HT-29 (cell line): ENCODE results near the gene NPAS4. TPM values are rescaled to one million over a fixed set of nuclear protein-coding genes. Genes with fewer than 3 reads are reported as not detected.

Experiments used
- small RNA-seq: library from RNA; depleted of rRNA; stranded (forward); fragments of <200 nt; gene quantifications from one replicate; pipeline ENCODE3, GENCODE V24; 2014
- total RNA-seq: library from RNA; depleted of rRNA; stranded (reverse); fragments of >200 nt; shearing (Covaris generic); gene quantifications from 2 replicates; pipeline ENCODE4 v1.2.3, GENCODE V29; 2014; rRNA removed

The NPAS4 gene
- total RNA-seq, 1 experiment from 2014 or later: not detected

Small RNA genes within 50 kb of the gene (small RNA-seq; reads per million reads assigned to genes)
- gene RF00017: not detected
- gene RF00416: not detected
- not detected for gene RNU1-84P

Other genes with a start within 250 kb of the NPAS4 start
- gene KLC2, start 163.3 kb upstream of the NPAS4 start, total RNA-seq: 14.4 and 17.8 TPM in 2 replicates
- 357 and 380 TPM in 2 replicates for gene RAB1B, start 152.4 kb upstream of the NPAS4 start, total RNA-seq
- 0.21 and 0.99 TPM in 2 replicates for gene CNIH2, start 142.9 kb upstream of the NPAS4 start, total RNA-seq
- 286 and 299 TPM in 2 replicates for gene YIF1A, start 131.9 kb upstream of the NPAS4 start, total RNA-seq
- 0.05 and 0.08 TPM in 2 replicates for gene TMEM151A, start 129.1 kb upstream of the NPAS4 start, total RNA-seq
- not detected in 2 replicates for gene CD248, start 104.0 kb upstream of the NPAS4 start, total RNA-seq
- 18.8 and 21.0 TPM in 2 replicates for gene RIN1, start 84.6 kb upstream of the NPAS4 start, total RNA-seq
- 74.9 and 92.2 TPM in 2 replicates for gene BRMS1, start 75.9 kb upstream of the NPAS4 start, total RNA-seq
- 26.8 and 30.5 TPM in 2 replicates for gene B4GAT1, start 73.4 kb upstream of the NPAS4 start, total RNA-seq
- 40.3 and 44.9 TPM in 2 replicates for gene SLC29A2, start 49.3 kb upstream of the NPAS4 start, total RNA-seq
- gene MRPL11, start 17.8 kb downstream of the NPAS4 start, total RNA-seq: 122 and 128 TPM in 2 replicates
- 15.9 and 17.9 TPM in 2 replicates for gene PELI3, start 45.9 kb downstream of the NPAS4 start, total RNA-seq
- gene DPP3, start 59.4 kb downstream of the NPAS4 start, total RNA-seq: 210 and 224 TPM in 2 replicates
- 39.7 and 41.4 TPM in 2 replicates for gene BBS1, start 89.6 kb downstream of the NPAS4 start, total RNA-seq
- 28.1 and 35.0 TPM in 2 replicates for gene ZDHHC24, start 125.0 kb downstream of the NPAS4 start, total RNA-seq
- not detected in 2 replicates for gene ACTN3, start 125.9 kb downstream of the NPAS4 start, total RNA-seq
- gene CTSF, start 147.6 kb downstream of the NPAS4 start, total RNA-seq: not detected in 2 replicates
- 0.79 and 1.3 TPM in 2 replicates for gene CCDC87, start 172.0 kb downstream of the NPAS4 start, total RNA-seq
- 43.5 and 45.5 TPM in 2 replicates for gene CCS, start 172.2 kb downstream of the NPAS4 start, total RNA-seq
- 94.0 and 95.6 TPM in 2 replicates for gene RBM14, start 195.6 kb downstream of the NPAS4 start, total RNA-seq
- gene RBM4, start 217.7 kb downstream of the NPAS4 start, total RNA-seq: 93.9 and 102 TPM in 2 replicates